Astrocyte (in vitro differentiated cells and primary cell): Measurements from ENCODE around the gene ZNF584. TPM values are rescaled to one million over a fixed set of nuclear protein-coding genes. Genes with fewer than 3 reads are reported as not detected.

Source experiments
- DNase-seq: peaks from one replicate; pipeline ENCODE4 v3.0.0-alpha.2; 2010; ENCODE audit warnings: low read depth
- FAIRE-seq: peaks from 2 replicates; lab custom pipeline; 2011; peaks lifted over from hg19 to GRCh38; lab: Jason Lieb, UNC
- H2AFZ ChIP-seq: 2 replicates; pipeline ENCODE4 v1.6.0; 2012; ENCODE audit warnings: low read depth, low read length, inconsistent platforms
- H3K27ac ChIP-seq: 2 replicates; pipeline ENCODE4 v1.5.1; 2011; ENCODE audit warnings: low read depth, low read length, inconsistent platforms
- H3K27me3 ChIP-seq: 2 replicates; pipeline ENCODE4 v1.6.0; 2011; ENCODE audit warnings: low read length, inconsistent platforms; ENCODE audit not compliant: insufficient read depth
- H3K36me3 ChIP-seq: 2 replicates; pipeline ENCODE4 v1.5.1; 2011; ENCODE audit warnings: low read length, inconsistent platforms; ENCODE audit not compliant: insufficient read depth
- H3K4me1 ChIP-seq: 2 replicates; pipeline ENCODE4 v1.5.1; 2011; ENCODE audit warnings: low read length, inconsistent platforms; ENCODE audit not compliant: insufficient read depth
- H3K4me2 ChIP-seq: 2 replicates; pipeline ENCODE4 v1.6.0; 2012; ENCODE audit warnings: low read length, inconsistent platforms
- H3K4me3 ChIP-seq: 2 replicates; pipeline ENCODE4 v1.5.1; 2011; ENCODE audit warnings: low read depth, mild to moderate bottlenecking, low read length, inconsistent platforms; ENCODE audit not compliant: insufficient read depth
- H3K79me2 ChIP-seq: 2 replicates; pipeline ENCODE4 v1.6.0; 2012; ENCODE audit warnings: mild to moderate bottlenecking, low read length, inconsistent platforms; ENCODE audit not compliant: insufficient read depth
- H3K9ac ChIP-seq: 2 replicates; pipeline ENCODE4 v1.6.0; 2012; ENCODE audit warnings: mild to moderate bottlenecking, low read length, inconsistent platforms
- H3K9me3 ChIP-seq: 2 replicates; pipeline ENCODE4 v1.5.1; 2012; ENCODE audit warnings: low read depth, mild to moderate bottlenecking, low read length, inconsistent platforms; ENCODE audit not compliant: insufficient read depth
- H4K20me1 ChIP-seq: 2 replicates; pipeline ENCODE4 v1.6.0; 2012; ENCODE audit warnings: low read length, inconsistent platforms; ENCODE audit not compliant: insufficient read depth
- H3K27ac Mint-ChIP-seq: one replicate; pipeline ENCODE4 v1.8.0; 2021; ENCODE audit warnings: mild to moderate bottlenecking, mixed read lengths; ENCODE audit not compliant: unreplicated experiment
- H3K27me3 Mint-ChIP-seq: one replicate; pipeline ENCODE4 v1.8.0; 2021; ENCODE audit warnings: low read depth, mixed read lengths; ENCODE audit not compliant: unreplicated experiment
- H3K36me3 Mint-ChIP-seq: one replicate; pipeline ENCODE4 v1.8.0; 2021; ENCODE audit warnings: low read depth, mixed read lengths; ENCODE audit not compliant: unreplicated experiment
- H3K4me1 Mint-ChIP-seq: one replicate; pipeline ENCODE4 v1.8.0; 2021; ENCODE audit warnings: low read depth, mixed read lengths; ENCODE audit not compliant: unreplicated experiment
- H3K4me3 Mint-ChIP-seq: one replicate; pipeline ENCODE4 v1.8.0; 2021; ENCODE audit warnings: mild to moderate bottlenecking, moderate library complexity, mixed read lengths; ENCODE audit not compliant: unreplicated experiment
- H3K9me3 Mint-ChIP-seq: one replicate; pipeline ENCODE4 v1.8.0; 2021; ENCODE audit warnings: mild to moderate bottlenecking, mixed read lengths; ENCODE audit not compliant: unreplicated experiment
- EZH2 ChIP-seq: IDR thresholded peaks from 2 replicates; pipeline ENCODE4 v1.6.1; 2012; ENCODE audit warnings: mild to moderate bottlenecking, low read length, inconsistent platforms; ENCODE audit not compliant: insufficient read depth
- total RNA-seq: library from RNA; stranded (reverse); gene quantifications from 2 replicates; pipeline ENCODE4 v1.2.1, GENCODE V29; 2021
- TF ChIP-seq, protein P1 (sequence below): IDR thresholded peaks from 2 replicates; pipeline ENCODE4 v1.5.1; 2011; ENCODE audit warnings: low read depth, mild to moderate bottlenecking, inconsistent platforms, low read length, moderate library complexity; ENCODE audit not compliant: insufficient read depth

ZNF584 gene
- total RNA-seq, 1 donor from 2014 or later: 12.7 TPM

DNA sequence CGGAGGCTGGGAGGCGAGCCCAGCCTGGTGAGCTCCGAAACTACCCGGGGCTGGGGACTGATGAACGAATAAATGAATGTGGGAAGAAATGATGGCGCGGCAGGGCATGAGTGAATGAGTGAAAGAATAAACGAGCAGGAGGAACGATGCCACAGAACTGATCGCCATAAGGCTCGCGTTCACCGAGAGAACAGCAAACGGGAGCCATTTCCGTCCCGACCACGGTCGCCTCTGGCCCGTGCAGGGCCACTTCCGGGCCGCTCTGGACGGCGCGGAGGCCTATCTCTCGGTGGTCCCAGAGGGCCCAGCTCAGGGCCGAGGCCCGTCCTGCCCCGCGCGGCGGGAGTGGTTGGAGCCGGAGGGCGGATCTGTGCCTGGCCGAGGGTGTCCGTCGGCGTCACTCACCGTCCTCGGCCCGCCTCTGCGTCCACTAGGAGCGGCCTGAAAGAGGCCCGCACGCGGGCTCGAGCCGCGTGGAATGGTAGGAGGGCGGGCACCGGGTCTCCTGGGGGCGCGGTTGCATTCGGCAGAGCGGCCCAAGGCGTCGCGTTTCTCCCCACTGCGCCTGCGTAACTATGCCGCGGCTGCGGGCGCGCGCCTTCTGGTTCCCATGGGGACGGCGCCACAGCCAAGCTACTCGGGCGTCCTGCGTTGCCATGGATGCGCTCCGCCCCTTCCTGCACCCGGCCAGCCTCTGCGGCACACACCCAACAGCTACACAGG lies 46.0 kb upstream of the ZNF584 start, which contains the start of gene ZNF497:
Gene ZNF497, minus strand, starts transcription at position 480 of the 723 bp plus-strand sequence. CDS start 5,116 bp downstream, outside the sequence.
- no peak for FAIRE-seq
- peaks cover 7% of the 10 kb centered on the region for H3K9me3 ChIP-seq

GRCh38 chr19:58364146-58364545 lies 44.3 kb upstream of the ZNF584 start:
- Histone ChIP-seq H3K79me2 (no peaks in the 10 kb centered on the region), H3K4me1 (peaks cover 4% of the 10 kb centered on the region), H3K9ac (no peak overlapping the region), H4K20me1 (no peaks in the 10 kb centered on the region), H2AFZ (no peak overlapping the region), H3K27ac (no peak overlapping the region), H3K4me3 (no peak overlapping the region), H3K36me3 (no peaks in the 10 kb centered on the region), H3K9me3 (peaks cover 3% of the 10 kb centered on the region), H3K4me2 (no peak overlapping the region), H3K27me3 (no peaks in the 10 kb centered on the region)
- no peaks in the 10 kb centered on the region for H3K27me3 Mint-ChIP-seq
- DNase-seq: no peak
- H3K36me3 Mint-ChIP-seq: peaks cover 5% of the 10 kb centered on the region
- no peak for FAIRE-seq
- H3K4me3 Mint-ChIP-seq: no peak overlapping the region
- H3K27ac Mint-ChIP-seq: no peak overlapping the region
- TF ChIP-seq EZH2: no peak
- TF ChIP-seq, protein P1, sequence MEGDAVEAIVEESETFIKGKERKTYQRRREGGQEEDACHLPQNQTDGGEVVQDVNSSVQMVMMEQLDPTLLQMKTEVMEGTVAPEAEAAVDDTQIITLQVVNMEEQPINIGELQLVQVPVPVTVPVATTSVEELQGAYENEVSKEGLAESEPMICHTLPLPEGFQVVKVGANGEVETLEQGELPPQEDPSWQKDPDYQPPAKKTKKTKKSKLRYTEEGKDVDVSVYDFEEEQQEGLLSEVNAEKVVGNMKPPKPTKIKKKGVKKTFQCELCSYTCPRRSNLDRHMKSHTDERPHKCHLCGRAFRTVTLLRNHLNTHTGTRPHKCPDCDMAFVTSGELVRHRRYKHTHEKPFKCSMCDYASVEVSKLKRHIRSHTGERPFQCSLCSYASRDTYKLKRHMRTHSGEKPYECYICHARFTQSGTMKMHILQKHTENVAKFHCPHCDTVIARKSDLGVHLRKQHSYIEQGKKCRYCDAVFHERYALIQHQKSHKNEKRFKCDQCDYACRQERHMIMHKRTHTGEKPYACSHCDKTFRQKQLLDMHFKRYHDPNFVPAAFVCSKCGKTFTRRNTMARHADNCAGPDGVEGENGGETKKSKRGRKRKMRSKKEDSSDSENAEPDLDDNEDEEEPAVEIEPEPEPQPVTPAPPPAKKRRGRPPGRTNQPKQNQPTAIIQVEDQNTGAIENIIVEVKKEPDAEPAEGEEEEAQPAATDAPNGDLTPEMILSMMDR: no peak
- H3K9me3 Mint-ChIP-seq: no peaks in the 10 kb centered on the region
- H3K4me1 Mint-ChIP-seq: peaks cover 1% of the 10 kb centered on the region

More for the DNA sequence above, 46.0 kb upstream of the ZNF584 start, which contains the start of gene ZNF497:
- no peaks in the 10 kb centered on the region for H3K79me2 ChIP-seq
- H3K36me3 ChIP-seq: no peaks in the 10 kb centered on the region
- DNase-seq: peak; percentile 87
- peak within 1 kb of the TSS; percentile 88 for H3K4me3 Mint-ChIP-seq
- H3K4me3 ChIP-seq: peak within 1 kb of the TSS; percentile 71
- TF ChIP-seq, protein P1: no peak
- no peak for TF ChIP-seq EZH2
- H3K27ac Mint-ChIP-seq: peak within 1 kb of the TSS; percentile 90
- no peaks in the 10 kb centered on the region for H3K9me3 Mint-ChIP-seq
- no peaks in the 10 kb centered on the region for H3K27me3 ChIP-seq
- peak within 1 kb of the TSS; percentile 89 for H3K9ac ChIP-seq
- H3K4me1 Mint-ChIP-seq: peaks cover 4% of the 10 kb centered on the region
- H3K4me2 ChIP-seq: peak within 1 kb of the TSS; percentile 99
- peak within 1 kb of the TSS; percentile 85 for H3K27ac ChIP-seq
- peaks cover 8% of the 10 kb centered on the region for H3K36me3 Mint-ChIP-seq
- H2AFZ ChIP-seq: peak within 1 kb of the TSS; percentile 97
- H3K4me1 ChIP-seq: peaks cover 4% of the 10 kb centered on the region
- no peaks in the 10 kb centered on the region for H4K20me1 ChIP-seq
- no peaks in the 10 kb centered on the region for H3K27me3 Mint-ChIP-seq
